SK-MEL-5 (cell line): ENCODE measurements around the gene NKTR. TPM values are rescaled to one million over a fixed set of nuclear protein-coding genes. Genes with fewer than 3 reads are reported as not detected.
"Not testable (repeated sequence)": the region's sequence is repeated elsewhere in the genome, so short reads cannot be mapped to it uniquely, and the experiment has no call there.

Source experiments
- DNase-seq: peaks from one replicate; pipeline ENCODE4 v3.0.0-alpha.2; 2016; ENCODE audit warnings: low read depth, low spot score
- in situ Hi-C: cut with HindIII; loops from 2 replicates; pipeline ENCODE4 v1.10.0; 2016; ENCODE audit warnings: low sequenced_read_pairs, high pct_unique_total_duplicates, low pct_unique_long_range_greater_than_20kb
- polyA plus RNA-seq, 2 experiments: library from polyadenylated mRNA; depleted of rRNA; stranded (reverse); fragments of >200 nt; gene quantifications; 2 replicates each; pipeline ENCODE4 v1.2.3, GENCODE V29; 2015
- total RNA-seq: library from RNA; depleted of rRNA; stranded (reverse); fragments of >200 nt; shearing (Covaris generic); gene quantifications from 2 replicates; pipeline ENCODE4 v1.2.3, GENCODE V29; 2014; rRNA removed

Gene NKTR
- total RNA-seq = 18.9 and 19.0 TPM in 2 replicates
- polyA plus RNA-seq (2015; cell fraction: cytosol; rRNA removed) = 6.6 and 9.2 TPM in 2 replicates
- 264 and 283 TPM in 2 replicates for polyA plus RNA-seq (2015; cell fraction: nucleus; rRNA removed)

DNA sequence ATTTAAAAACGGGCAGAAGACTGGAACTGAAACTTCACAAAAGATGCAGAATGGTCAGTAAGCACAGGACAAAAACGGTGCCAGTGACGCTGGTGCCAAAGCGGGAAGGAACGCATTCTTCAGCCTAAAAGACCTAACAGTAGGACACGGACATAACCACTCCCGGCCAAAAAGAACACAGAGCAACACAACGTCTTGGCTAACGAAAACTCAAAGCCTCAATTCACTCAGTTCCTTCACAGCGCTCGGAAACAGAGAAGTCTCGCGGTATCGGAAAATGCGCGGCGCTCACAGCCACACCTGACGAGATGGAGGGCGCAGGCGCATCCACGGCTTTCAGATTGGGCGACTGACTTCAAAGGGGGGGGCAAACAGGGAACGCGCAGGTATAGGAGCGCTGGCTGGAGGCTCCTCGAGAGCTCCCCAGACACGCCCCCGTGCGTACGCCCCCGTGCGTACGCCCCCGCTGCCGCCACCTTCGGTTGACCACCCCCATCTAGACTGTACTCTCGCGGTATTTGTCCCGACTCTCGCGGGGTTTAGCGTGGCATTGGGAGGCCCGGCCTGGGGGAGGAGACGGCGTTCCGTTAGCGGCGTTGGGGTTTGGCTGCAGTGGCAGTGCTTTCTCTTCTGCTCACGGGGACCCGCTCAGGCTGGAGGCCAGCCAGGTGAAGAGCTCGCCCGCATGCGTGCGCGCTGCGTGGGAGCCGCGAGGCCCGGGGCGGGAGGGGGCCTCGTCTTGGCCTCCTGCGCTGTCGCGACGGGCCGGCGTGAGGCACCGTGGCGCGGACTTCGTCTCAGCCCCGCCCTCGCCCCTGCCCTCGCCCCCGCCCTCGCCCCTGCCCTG lies at the start of gene NKTR:
Gene NKTR, plus strand, starts transcription at position 576 of the 847 bp plus-strand sequence. CDS start 321 bp downstream, outside the sequence.
- in situ Hi-C loops = no loop called here
- DNase-seq = peak; percentile 99

DNA sequence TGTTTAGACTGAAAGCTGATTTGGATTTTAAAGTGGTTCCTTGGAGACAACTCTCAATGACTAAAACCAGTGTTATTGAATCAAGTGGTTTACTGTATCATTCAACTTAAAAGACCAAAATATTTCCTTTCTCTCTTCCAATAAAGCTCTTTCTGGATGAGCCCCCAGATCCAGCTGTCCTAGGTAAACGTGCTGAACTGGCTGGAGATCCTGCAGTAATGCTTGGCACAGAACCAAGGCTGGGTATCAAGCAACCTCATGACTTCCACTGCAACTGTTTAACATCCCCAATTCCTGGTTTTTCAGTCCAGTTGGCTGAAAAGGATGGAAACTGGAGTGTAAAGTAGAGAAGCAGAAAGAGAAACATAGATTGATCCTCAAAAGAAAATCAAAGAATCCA lies 47.7 kb upstream of the NKTR start:
- no peak for DNase-seq
- in situ Hi-C loops = no loop called here

DNA sequence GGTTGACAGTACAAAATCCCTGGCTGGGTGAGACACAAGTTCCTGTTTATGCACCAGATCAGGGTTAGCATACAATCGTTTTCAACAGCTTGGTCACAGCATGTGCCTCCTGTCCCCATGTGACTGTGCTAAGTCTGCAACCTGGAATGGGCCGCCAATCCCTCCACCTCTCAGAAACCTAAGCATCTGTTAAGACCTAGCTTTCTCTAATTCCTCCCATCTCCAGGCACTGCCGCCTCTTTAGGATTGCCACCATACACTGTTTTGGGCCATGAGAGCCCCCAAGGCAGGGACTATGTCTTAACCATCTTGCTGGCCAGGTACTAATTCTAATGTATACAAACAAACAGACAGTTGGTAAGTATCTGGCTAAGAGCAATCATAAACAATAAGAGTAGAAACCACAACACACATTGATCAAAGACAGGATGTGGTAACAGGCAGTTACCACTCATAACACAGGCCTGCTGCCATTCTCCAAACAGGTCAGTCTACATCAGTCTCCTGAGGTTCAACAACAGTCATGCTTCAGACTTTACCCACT lies 44.3 kb upstream of the NKTR start:
- no peak for DNase-seq
- in situ Hi-C loops = no loop called here

DNA sequence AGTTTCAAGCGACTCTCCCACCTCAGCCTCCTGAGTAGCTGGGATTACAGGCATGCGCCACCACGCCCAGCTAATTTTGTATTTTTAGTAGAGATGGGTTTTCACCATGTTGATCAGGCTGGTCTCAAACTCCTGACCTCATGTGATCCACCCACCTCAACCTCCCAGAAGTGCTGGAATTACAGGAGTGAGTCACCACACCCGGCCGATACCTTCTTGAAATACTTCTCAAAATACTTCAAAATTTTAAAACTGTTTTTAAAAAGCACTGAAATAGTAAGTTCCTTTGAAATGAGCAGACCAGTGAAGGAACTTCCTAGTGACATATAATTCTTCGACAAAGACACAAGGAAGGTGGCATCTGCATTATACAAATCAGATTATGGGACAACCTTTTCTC lies 43.7 kb upstream of the NKTR start:
- in situ Hi-C loops, DNase-seq: not testable (repeated sequence)

GRCh38 chr3:42557854-42558253 lies 42.6 kb upstream of the NKTR start:
- in situ Hi-C loops = no loop called here

DNA sequence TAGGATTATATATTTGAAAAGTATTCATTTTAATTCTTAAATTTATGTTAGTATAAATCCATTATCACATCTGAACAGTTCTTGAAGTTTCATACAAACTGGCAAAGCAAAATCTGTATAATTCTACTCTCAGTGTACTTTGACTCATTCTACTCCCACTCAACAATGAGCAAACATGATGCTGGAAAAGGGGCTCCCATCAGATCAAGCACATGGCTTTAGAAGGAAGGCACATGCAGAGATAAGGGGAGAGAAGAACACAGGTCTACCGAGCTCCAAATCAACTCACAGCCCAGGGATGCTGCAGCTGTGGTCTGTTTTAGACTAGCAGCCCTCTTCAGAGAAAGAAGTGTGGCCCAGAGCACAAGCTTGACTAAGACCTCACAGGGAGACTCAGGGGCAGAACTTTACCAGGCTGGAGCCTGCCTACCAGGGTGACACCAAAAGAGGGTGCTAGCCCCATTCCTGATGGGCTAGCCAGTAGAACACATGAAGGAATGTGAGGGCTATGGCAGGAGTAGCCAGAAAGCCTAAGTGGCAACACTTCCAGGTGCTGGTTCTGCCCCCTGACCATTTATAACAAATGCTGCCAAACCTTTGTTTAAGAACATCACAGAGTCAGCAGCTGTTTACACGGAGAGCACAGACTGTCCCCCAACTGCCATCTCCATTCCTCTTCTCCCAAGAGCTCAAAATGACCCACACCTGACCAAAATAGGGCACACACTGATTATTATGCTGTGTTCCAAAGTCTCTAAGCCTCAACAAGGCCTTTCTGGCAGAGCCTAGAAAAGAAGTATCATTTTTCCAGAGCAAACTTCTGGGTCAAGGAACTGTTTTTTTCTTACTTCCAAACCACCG lies 38.2 kb upstream of the NKTR start:
- DNase-seq = no peak
- in situ Hi-C loops = no loop called here

More at GRCh38 chr3:42557854-42558253, 42.6 kb upstream of the NKTR start:
- peak; percentile 44 for DNase-seq

- in situ Hi-C loops = no loop called here
- no peak for DNase-seq
Observed at GRCh38 chr3:42569593-42570142, 30.8 kb upstream of the NKTR start.

GRCh38 chr3:42572278-42572677 lies 28.2 kb upstream of the NKTR start:
- in situ Hi-C loops = no loop called here
- peak; percentile 87 for DNase-seq

DNA sequence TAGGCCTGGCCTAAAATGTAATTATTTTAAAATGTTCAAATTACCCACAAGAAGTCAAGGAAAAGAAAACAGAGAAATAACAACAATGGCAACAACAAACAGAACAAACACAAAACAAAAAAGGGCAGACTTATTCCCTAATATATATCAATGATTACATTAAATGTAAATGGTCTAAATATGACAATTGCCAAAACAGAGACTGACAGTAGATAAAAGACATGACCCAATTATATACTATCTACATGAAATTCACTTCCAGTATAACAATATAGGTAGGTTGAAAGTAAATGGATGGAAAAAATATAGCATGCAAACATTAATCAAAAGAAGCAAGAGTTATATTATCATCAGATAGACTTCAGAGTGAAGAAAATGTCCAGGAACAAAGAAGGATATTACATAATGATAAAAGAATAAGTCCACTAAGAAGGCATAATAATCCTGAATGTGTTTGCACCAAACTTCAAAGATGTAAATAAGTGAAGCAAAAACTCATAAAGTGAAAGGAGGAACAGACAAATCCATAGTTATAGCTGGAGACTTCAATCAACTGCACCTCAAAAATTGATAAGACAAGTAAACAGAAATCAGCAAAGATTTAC lies 25.2 kb upstream of the NKTR start:
- DNase-seq = no peak
- in situ Hi-C loops = no loop called here

DNA sequence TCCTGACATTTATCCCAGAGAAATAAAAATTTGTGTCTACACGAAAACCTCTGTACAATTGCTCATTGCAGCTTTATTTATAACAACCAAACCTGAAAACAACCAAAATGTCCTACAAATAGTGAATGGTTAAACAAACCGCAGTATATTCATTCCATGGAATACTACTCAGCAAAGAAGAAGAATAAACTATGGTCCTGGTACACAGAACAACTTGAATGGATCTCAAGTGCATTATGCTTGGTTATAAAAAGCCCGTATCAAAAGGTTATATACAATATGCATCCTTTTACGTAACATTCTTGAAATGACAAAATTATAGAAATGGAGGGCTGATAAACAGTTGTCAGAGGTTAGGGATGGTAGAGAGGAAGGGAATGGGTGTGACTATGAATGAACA lies 22.4 kb upstream of the NKTR start:
- in situ Hi-C loops = no loop called here
- no peak for DNase-seq

- in situ Hi-C loops, DNase-seq: not testable (repeated sequence)
Observed at GRCh38 chr3:42579346-42579745, 21.1 kb upstream of the NKTR start.

- in situ Hi-C loops = no loop called here
Observed at GRCh38 chr3:42581400-42581708, 19.1 kb upstream of the NKTR start.

DNA sequence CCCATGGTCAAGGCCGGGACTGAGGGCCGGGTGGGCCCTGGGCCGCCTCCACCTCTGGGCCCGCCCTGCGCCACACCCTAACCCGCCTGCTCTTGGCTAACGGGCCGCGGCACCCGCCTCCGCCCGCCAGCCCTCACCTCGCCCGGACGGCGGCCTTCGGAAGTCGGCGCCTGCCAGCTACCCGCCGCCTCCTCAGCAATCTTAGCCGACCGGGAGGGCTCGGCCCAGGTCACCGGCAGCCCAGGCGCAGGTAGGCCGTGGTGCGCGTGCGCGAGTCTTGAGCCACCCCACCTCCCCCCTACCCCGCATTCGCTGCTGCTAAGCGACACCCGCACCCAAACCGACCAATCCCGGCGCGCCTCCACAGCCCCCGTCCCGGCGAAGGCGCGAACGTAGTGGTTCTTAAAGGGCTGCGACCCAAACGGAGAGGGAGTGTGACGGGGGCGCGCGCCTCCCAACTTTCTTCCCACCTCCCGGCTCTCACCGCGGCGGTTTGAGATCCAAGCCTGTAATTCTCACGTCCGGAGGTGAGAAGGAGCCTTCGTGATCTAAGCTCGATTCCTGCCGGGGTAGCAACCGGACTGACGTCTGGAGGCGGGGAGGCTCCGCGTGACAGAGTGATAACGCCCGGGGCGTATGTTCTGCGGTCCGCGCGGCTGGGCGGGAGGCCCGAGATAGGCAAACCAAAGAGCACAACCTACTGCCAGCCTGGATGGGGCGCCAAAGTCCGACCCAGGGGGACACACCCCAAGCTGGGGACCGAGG lies 18.6 kb upstream of the NKTR start, which contains the start of gene SEC22C:
Gene SEC22C, minus strand, starts transcription at position 259 of the 765 bp plus-strand sequence. CDS start 12,921 bp downstream, outside the sequence.
- in situ Hi-C loops = no loop called here
- DNase-seq = peak; percentile 94

More at GRCh38 chr3:42581400-42581708, 19.1 kb upstream of the NKTR start:
- DNase-seq = peak; percentile 20

GRCh38 chr3:42582474-42583070 lies 17.9 kb upstream of the NKTR start:
- in situ Hi-C loops = no loop called here
- no peak for DNase-seq

DNA sequence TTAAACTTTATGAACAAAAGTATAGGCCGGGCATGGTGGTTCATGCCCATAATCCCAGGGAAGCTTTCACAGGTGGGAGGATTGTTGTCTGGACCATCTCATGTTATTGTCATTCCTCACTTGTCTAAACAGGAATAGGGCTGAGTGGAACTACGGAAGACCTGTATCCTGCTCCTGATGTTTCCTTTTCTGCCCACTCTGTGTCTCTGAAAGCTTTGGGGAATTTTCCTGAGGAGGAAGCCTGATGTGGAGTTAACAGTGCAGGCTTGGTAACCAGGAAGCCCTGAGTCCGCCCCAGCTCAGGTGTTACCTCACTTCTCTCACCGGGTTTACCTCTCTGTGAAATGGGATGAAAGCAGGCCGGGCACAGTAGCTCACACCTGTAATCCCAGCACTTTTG lies 11.9 kb upstream of the NKTR start:
- no peak for DNase-seq
- in situ Hi-C loops = no loop called here

- DNase-seq = no peak
- in situ Hi-C loops = no loop called here
Observed at GRCh38 chr3:42589382-42590109, 10.9 kb upstream of the NKTR start.
